A549 (cell line): ENCODE data around the gene CDK9. TPM values are rescaled to one million over a fixed set of nuclear protein-coding genes. Genes with fewer than 3 reads are reported as not detected.

Experiments used
- ATAC-seq, 2 experiments: fragments of 200-7000 bp in 1 of 2; fragments of >200 bp in 1 of 2; cut with Nextera tagmentation in 1 of 2; cut with Tn5 transposase in 1 of 2; 3 replicates each; pipeline versions ENCODE4 v1.8.0 to v1.9.1; 2018 to 2020; ENCODE audit warnings: mild to moderate bottlenecking in 1 of 2, moderate library complexity in 1 of 2
- CTCF ChIA-PET: fragments of 300-600 bp; sonication (Branson Sonifier 250); formaldehyde crosslinking; extraction: SDS; loops from one replicate; lab custom pipeline; 2021; ENCODE audit warnings: antibody characterized with exemption, inconsistent platforms; lab: Yijun Ruan, JAX
- POLR2A ChIA-PET: fragments of 350-600 bp; formaldehyde crosslinking; extraction: SDS; loops from one replicate; lab custom pipeline; 2021; ENCODE audit warnings: antibody characterized with exemption, inconsistent platforms; lab: Yijun Ruan, JAX
- DNase-seq, 2 experiments: peaks; one replicate each; pipeline versions ENCODE4 v3.0.0 to v3.0.0-alpha.2; 2011 to 2016; ENCODE audit warnings: low read depth in 1 of 2, low spot score in 1 of 2
- FAIRE-seq: peaks from 2 replicates; lab custom pipeline; 2011; peaks lifted over from hg19 to GRCh38; lab: Jason Lieb, UNC
- H3K27ac ChIP-seq, 2 experiments: fragments of >200 bp; sonication (Bioruptor Twin); formaldehyde crosslinking; 3 replicates each; pipeline ENCODE4 v1.5.1; 2016 to 2017
- H3K4me1 ChIP-seq: fragments of >200 bp; sonication (Bioruptor Twin); formaldehyde crosslinking; 3 replicates; pipeline ENCODE4 v1.6.1; 2016
- H3K4me2 ChIP-seq: fragments of >200 bp; sonication (Bioruptor Twin); formaldehyde crosslinking; 3 replicates; pipeline ENCODE4 v1.6.1; 2016
- H3K4me3 ChIP-seq: fragments of >200 bp; sonication (Bioruptor Twin); formaldehyde crosslinking; 3 replicates; pipeline ENCODE4 v1.5.1; 2016
- H3K9me3 ChIP-seq: fragments of >200 bp; sonication (Bioruptor Twin); formaldehyde crosslinking; 3 replicates; pipeline ENCODE4 v1.6.1; 2016
- BHLHE40 ChIP-seq: IDR thresholded peaks from 2 replicates; pipeline ENCODE4 v1.6.1; 2012; ENCODE audit warnings: low read depth, low read length, inconsistent platforms
- CBX2 ChIP-seq: fragments of 200-600 bp; sonication (generic); IDR thresholded peaks from 2 replicates; pipeline ENCODE4 v1.6.1; 2016; ENCODE audit warnings: low read depth, mild to moderate bottlenecking, borderline replicate concordance
- CEBPB ChIP-seq, 2 experiments: fragments of >200 bp in 1 of 2; sonication (Bioruptor Twin) in 1 of 2; formaldehyde crosslinking in 1 of 2; IDR thresholded peaks; 2 replicates each; pipeline ENCODE4 v1.6.1; 2012 to 2016
- CTCF ChIP-seq: fragments of >200 bp; sonication (Bioruptor Twin); formaldehyde crosslinking; IDR thresholded peaks from 3 replicates; pipeline ENCODE4 v1.5.1; 2016
- EHF ChIP-seq: fragments of 250-450 bp; sonication (Bioruptor Pico); IDR thresholded peaks from 2 replicates; pipeline ENCODE4 v1.5.0; 2020; ENCODE audit warnings: mild to moderate bottlenecking
- ELK1 ChIP-seq: fragments of 150-350 bp; IDR thresholded peaks from 2 replicates; pipeline ENCODE4 v1.6.1; 2014; ENCODE audit warnings: low read depth, mild to moderate bottlenecking, low read length
- FOSL2 ChIP-seq, 2 experiments: fragments of 450-650 bp in 1 of 2; fragments of >200 bp in 1 of 2; sonication (Bioruptor Twin) in 1 of 2; formaldehyde crosslinking; IDR thresholded peaks; 2 replicates each; pipeline versions ENCODE4 v1.5.0 to v1.6.1; 2016 to 2020; ENCODE audit warnings: mild to moderate bottlenecking in 1 of 2, moderate library complexity in 1 of 2
- FOXS1 ChIP-seq: fragments of 250-450 bp; sonication (Bioruptor Pico); IDR thresholded peaks from 2 replicates; pipeline ENCODE4 v1.5.0; 2020; ENCODE audit warnings: mild to moderate bottlenecking, moderate library complexity
- HDAC2 ChIP-seq: fragments of 200-600 bp; sonication (generic); IDR thresholded peaks from 2 replicates; pipeline ENCODE4 v1.6.1; 2016
- HOXA7 ChIP-seq: fragments of 250-450 bp; sonication (Bioruptor Pico); IDR thresholded peaks from 2 replicates; pipeline ENCODE4 v1.5.0; 2020; ENCODE audit warnings: mild to moderate bottlenecking, moderate library complexity
- HOXB13 ChIP-seq: fragments of 250-450 bp; sonication (Bioruptor Pico); IDR thresholded peaks from 2 replicates; pipeline ENCODE4 v1.5.0; 2020; ENCODE audit warnings: low read depth, mild to moderate bottlenecking, moderate library complexity
- HOXB5 ChIP-seq: fragments of 250-450 bp; sonication (Bioruptor Pico); IDR thresholded peaks from 2 replicates; pipeline ENCODE4 v1.5.0; 2020; ENCODE audit warnings: mild to moderate bottlenecking, moderate library complexity
- JUN ChIP-seq, 2 experiments: fragments of >200 bp; sonication (Bioruptor Twin); formaldehyde crosslinking; IDR thresholded peaks; 2 replicates in 1 of 2; 3 replicates in 1 of 2; pipeline ENCODE4 v1.6.1; 2016 to 2017
- JUNB ChIP-seq: fragments of >200 bp; sonication (Bioruptor Twin); formaldehyde crosslinking; IDR thresholded peaks from 2 replicates; pipeline ENCODE4 v1.6.1; 2016
- KDM1A ChIP-seq: fragments of 200-600 bp; sonication (generic); IDR thresholded peaks from 2 replicates; pipeline ENCODE4 v1.6.1; 2016; ENCODE audit warnings: low read depth, mild to moderate bottlenecking
- MYC ChIP-seq: IDR thresholded peaks from 2 replicates; pipeline ENCODE4 v1.6.1; 2012; ENCODE audit warnings: mild to moderate bottlenecking, inconsistent platforms, low read length, improper control_type of control experiment, borderline replicate concordance
- RNF2 ChIP-seq: fragments of 200-600 bp; sonication (generic); IDR thresholded peaks from 2 replicates; pipeline ENCODE4 v1.6.1; 2016; ENCODE audit warnings: low read depth, mild to moderate bottlenecking, antibody characterized with exemption, moderate library complexity, borderline replicate concordance
- TFCP2L1 ChIP-seq: fragments of 250-450 bp; sonication (Bioruptor Pico); IDR thresholded peaks from 2 replicates; pipeline ENCODE4 v1.5.0; 2021; ENCODE audit warnings: mild to moderate bottlenecking
- ZC3H11A ChIP-seq: fragments of 450-650 bp; IDR thresholded peaks from 2 replicates; pipeline ENCODE4 v1.6.1; 2014; ENCODE audit warnings: antibody characterized with exemption, mild to moderate bottlenecking
- ZFP36 ChIP-seq: fragments of 450-650 bp; IDR thresholded peaks from 2 replicates; pipeline ENCODE4 v1.6.1; 2014; ENCODE audit warnings: borderline replicate concordance; ENCODE audit not compliant: partially characterized antibody
- ZNF302 ChIP-seq: fragments of 250-450 bp; sonication (Bioruptor Pico); IDR thresholded peaks from 2 replicates; pipeline ENCODE4 v1.9.0; 2021; ENCODE audit warnings: inconsistent platforms, mild to moderate bottlenecking, moderate library complexity
- WGBS: methylation state at CpG from one replicate; pipeline ENCODE4 v1.1.6; 2017; ENCODE audit errors: missing lambda C conversion rate; 5-methylcytosine and 5-hydroxymethylcytosine counted together
- polyA plus RNA-seq, 4 experiments: library from polyadenylated mRNA; depleted of rRNA in 3 of 4; stranded (reverse); fragments of >200 nt; fragmentation: RNase III in 1 of 4; extraction: RNeasy Plus Mini Kit Qiagen cat#74134 plus additional on column Dnase treatment in 1 of 4; gene quantifications; 2 replicates in 3 of 4; 3 replicates in 1 of 4; pipeline ENCODE4 v1.2.3, GENCODE V29; 2011 to 2017
- TF ChIP-seq, protein P1 (sequence below): fragments of 450-650 bp; IDR thresholded peaks from 2 replicates; pipeline ENCODE4 v1.6.1; 2014; ENCODE audit warnings: antibody characterized with exemption

CDK9 gene
- polyA plus RNA-seq, 2 of the 4 experiments (the other 2 are of a cell fraction): 43.8 to 45.7 TPM

- TF ChIP-seq FOSL2 (IDR thresholded peaks at IDR 0.05): no peak
- no peak for TF ChIP-seq FOSL2 (CRISPR knock-in tag; IDR thresholded peaks at IDR 0.05)
- TF ChIP-seq ZFP36: no peak
- TF ChIP-seq HOXB13 (CRISPR knock-in tag): no peak
- TF ChIP-seq ZNF302 (CRISPR knock-in tag): no peak
- no peak for TF ChIP-seq JUN (IDR thresholded peaks at IDR 0.05)
- TF ChIP-seq, protein P1, sequence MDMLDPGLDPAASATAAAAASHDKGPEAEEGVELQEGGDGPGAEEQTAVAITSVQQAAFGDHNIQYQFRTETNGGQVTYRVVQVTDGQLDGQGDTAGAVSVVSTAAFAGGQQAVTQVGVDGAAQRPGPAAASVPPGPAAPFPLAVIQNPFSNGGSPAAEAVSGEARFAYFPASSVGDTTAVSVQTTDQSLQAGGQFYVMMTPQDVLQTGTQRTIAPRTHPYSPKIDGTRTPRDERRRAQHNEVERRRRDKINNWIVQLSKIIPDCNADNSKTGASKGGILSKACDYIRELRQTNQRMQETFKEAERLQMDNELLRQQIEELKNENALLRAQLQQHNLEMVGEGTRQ: no peak
- TF ChIP-seq HOXA7 (CRISPR knock-in tag): no peak
- TF ChIP-seq BHLHE40: no peak
- no peak for TF ChIP-seq ELK1
- no peak for TF ChIP-seq JUNB
- TF ChIP-seq CEBPB (IDR thresholded peaks at IDR 0.05): no peak
- POLR2A ChIA-PET: no interaction called here
- WGBS: 96% methylated on average over 10 of the region's 14 CpGs
Observed at GRCh38 chr9:127806871-127807270, 21.0 kb downstream of the CDK9 start.

GRCh38 chr9:127808347-127809001 is 22.6 kb downstream of the CDK9 start:
- ATAC-seq (no peak), DNase-seq (no peak)
- H3K4me2 ChIP-seq: no peak overlapping the region
- H3K9me3 ChIP-seq: no peaks in the 10 kb centered on the region
- 89% methylated on average over 13 of the region's 17 CpGs for WGBS
- no peak overlapping the region for H3K27ac ChIP-seq
- peaks cover 21% of the 10 kb centered on the region for H3K4me1 ChIP-seq
- CTCF ChIA-PET: interaction anchor here (0.9 to 2.4 kb wide), 8 partner anchors 9 to 66 kb away, joined by 3 to 8 read pairs (median 4); partner anchors contain the start of gene CDK9
- TF ChIP-seq FOSL2 (IDR thresholded peaks at IDR 0.05) (no peak), FOSL2 (CRISPR knock-in tag; IDR thresholded peaks at IDR 0.05) (no peak), FOXS1 (CRISPR knock-in tag) (no peak), ZC3H11A (no peak), KDM1A (no peak), MYC (no peak), EHF (CRISPR knock-in tag) (no peak), BHLHE40 (no peak), CBX2 (no peak), HDAC2 (no peak), HOXB5 (CRISPR knock-in tag) (no peak), CTCF (no peak), RNF2 (no peak), TFCP2L1 (CRISPR knock-in tag) (no peak)
- TF ChIP-seq, all 56 proteins: peak for 0
- POLR2A ChIA-PET: no interaction called here
- no peak for FAIRE-seq
- H3K4me3 ChIP-seq: no peak overlapping the region

More at GRCh38 chr9:127806871-127807270, 21.0 kb downstream of the CDK9 start:
- Histone ChIP-seq H3K4me2 (no peak overlapping the region), H3K4me3 (no peak overlapping the region), H3K4me1 (peaks cover 26% of the 10 kb centered on the region), H3K27ac (no peak overlapping the region), H3K9me3 (no peaks in the 10 kb centered on the region)
- ATAC-seq (no peak), DNase-seq (no peak), FAIRE-seq (no peak)
- CTCF ChIA-PET: interaction anchor here (0.7 to 8.5 kb wide), 8 partner anchors 11 to 216 kb away, joined by 3 to 63 read pairs (median 6); partner anchors contain the start of gene CDK9
